DMS79 (cell line): Measurements from ENCODE around the gene MACROD2.

Source experiments
- DNase-seq: peaks from one replicate; lab custom pipeline; 2025; lab: John Stamatoyannopoulos, UW

Gene MACROD2

DNA sequence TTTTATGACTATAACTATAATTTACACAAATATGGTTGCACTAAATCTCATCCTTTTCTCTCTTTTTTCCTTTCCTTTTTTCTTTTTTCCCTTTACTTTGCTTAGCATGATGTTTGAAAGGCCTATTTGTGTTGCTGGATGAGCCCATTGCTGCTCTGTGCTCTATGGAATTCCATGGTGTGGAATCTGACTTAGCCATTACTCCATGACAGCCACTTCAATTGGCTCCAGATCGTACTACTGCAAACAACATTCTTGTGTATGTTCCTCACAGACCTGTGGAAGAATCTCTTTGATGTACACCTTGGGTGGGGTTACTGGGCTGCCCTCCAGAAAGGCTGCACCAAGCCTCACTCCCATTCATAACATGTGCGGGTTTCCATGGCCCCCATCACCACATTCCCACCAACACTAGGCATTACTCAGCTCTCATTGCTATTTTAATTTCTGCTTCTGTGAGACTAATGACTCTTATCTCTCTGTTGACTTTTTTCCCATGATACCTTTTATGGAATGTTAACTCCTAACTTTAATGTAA lies 1598.9 kb downstream of the MACROD2 start:
- no peak for DNase-seq

DNA sequence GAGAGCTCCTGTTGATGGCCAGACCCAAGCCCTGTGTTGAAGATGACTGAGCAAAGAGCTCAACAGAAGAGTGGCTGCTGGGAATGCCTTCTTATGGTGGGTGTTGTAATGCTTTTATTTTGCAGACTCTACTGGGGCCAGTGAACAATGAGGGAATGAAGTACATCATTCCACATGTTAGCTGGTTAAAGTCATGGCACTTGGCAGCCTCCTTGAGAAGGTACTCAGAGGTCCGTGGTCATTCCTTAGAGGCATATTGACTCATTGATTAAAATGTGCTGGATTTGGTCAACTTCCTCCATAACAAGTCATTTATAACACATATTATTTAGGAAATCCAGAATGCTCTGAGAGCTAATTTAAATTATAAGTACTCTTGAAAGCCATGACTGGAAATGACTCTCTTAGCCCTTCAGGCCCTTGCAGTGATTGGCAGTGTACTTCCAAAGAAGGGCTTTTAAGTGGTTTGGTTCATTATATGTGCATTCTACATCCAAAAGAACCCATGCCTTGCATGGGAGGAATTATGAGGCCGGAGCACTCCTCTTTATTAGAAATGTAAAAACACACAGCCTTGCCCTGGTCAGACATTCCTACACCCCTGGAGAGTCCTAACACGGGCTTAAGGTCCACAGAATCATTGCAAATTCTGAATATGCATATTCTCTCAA lies 1601.0 kb downstream of the MACROD2 start:
- DNase-seq, result no peak

DNA sequence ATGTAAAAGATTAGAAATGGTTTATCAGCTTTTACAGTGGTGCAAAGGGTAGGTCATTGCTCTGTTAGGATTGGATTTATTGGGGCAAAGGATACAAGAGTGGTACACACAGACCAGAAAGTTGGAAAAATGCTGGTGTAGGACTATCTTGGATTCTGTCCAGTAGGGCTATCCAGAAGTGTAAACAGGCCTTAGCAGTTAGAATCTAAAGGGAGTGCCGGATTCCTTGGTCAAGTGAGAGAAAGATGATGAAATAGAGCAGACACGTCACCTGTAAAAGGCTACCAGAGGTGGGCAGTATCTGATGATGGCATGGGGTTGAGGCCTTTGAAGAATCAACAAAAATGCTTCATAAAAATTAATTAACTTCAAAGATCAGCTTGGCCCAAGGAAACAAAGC lies 1602.0 kb downstream of the MACROD2 start:
- DNase-seq, result no peak

DNA sequence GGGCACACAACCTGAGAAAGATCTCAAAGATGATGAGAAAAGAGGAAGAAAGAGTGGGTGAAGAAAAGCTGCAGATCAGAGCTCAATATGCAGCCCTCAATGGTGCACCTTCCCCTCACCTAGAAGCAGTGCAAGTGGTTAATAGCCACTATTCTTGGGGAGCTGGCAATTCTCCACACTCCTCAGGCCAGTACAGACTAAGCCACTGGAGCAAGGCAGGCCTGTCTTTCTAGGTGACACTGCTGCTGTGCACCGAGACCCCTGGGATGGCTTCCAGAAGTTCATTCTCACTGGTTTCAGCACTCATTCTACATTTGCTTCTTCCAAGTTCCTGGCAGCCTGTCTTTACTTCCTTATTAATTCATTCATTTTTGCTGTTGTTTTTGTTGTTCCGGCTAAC lies 1604.6 kb downstream of the MACROD2 start:
- no peak for DNase-seq

DNA sequence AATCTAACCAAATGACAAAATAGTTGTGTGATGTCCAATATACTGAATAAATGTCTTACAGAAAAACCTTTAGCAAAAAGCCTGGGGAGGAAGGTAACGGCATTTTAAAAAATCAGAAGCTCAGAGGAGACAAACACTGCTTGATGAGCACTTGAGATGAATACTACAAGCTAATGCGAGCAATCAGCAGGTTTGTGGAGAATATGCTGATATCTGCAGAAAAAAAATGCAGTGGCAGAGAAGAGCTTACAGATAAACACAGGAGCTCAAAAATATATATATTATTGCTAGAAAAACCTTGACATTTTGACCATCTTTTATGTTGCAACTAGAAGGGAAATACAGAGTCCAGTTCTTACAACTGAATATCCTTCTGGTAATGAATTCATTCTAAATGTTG lies 1605.2 kb downstream of the MACROD2 start:
- no peak for DNase-seq

DNA sequence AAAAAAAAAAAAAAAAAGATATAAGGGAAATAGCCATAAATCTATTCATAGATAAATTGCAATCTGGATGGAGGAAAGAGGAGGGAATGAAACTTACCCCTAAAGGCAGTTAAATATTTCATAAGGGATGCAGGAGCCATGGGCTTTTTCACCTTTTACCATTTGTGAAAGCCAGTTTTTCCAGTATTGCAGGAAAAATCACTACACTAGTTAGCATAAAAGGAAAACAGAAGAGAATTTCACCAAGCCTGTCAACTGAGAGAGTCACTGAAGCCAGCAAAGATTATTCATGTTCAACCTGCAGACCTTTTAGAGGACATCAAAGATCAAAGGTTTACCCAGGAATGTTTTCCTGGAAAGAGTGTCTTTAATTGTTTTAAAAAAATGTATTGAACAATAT lies 1608.2 kb downstream of the MACROD2 start:
- DNase-seq, result no peak

DNA sequence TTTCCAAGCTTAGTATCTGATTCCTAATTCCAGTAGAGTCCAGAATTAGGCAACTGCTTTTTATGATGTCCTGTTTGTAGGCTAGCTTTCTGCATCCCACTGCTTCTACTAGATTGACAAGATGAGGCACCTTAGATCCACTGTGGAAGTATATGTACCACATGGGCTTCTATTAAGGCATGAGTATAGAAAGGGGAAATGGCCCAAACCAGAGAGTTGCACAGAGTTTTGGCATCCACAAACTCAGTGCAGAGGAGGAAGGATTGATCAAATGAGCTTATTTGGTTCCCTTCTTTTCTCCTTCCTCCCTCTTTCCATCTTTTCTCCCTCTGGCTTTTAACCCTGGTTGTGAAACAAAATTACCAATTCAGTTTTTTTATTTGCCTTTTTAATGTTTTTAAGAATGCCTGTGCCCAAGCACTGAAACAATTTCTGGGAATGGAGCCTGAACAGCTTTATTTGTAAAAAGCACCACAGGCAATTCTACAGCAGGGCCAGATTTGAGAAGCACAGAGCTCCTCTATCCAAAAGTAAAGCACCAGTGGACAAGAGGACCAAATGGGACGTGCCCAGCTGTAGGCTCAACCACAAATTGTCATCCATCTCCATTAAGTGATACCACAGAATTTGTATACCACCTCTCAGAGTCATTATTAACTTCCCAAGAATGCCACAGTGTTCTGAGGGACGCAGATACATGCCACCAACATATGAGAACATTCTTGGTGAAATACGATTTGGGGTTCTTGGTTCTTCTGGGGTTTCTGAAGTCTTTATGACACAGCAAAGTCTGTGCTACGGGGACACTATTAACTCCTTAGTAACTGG lies 1608.9 kb downstream of the MACROD2 start:
- no peak for DNase-seq

DNA sequence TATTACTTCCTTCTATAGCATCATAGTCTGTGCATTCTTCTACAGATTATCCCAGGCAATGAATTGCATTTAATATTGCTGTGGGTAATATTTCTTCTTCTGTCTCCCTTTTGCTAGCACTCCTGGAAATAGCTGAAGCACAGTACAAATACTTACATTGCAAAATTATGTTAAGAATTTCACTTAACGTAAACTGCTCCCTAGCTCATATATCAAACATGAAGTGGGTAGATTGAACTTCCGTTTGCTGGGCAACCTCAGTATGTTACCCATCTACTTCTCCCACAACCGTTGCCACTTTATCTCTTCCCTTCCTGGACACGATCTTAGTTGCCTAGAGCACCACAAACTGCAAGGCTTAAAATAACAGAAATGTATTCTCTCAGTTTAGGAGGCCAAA lies 1614.6 kb downstream of the MACROD2 start:
- no peak for DNase-seq

DNA sequence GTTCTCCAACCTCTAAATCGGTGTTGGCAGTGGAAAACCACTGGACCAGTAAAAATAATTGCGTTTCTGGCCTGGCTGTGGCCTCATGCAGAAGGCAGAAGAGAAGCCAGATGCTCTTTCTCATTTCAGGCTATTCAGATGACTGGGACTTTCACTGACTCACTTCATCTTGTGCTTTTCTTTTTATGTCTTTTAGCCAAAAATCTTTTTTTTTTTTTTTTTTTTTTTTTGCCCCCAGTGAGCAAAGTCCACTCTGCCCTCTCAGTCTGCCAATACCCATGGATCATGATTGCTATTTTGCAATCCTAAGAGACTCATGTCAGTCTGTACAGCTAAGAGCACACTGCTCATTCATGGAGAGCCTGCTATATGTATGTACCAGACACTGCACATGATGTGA lies 1615.5 kb downstream of the MACROD2 start:
- no peak for DNase-seq

DNA sequence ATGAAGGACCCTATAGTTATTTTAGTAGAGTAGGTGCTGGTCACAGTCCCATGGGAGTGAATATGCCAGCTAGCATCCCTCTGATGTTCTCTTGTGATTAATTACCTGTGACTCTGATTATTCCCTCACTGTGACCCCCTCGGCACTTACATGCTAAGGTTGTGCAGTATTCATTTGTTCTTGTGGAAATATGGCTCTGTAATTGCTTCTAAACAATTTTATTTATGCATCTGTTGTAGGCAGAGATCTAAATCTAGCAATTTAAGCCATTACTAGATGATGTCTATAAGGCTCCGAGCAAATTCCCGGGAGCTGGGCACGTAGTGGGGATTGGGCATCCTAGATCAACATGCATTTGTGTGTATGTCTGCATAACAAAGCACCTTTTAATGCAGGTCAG lies 1616.2 kb downstream of the MACROD2 start:
- no peak for DNase-seq

DNA sequence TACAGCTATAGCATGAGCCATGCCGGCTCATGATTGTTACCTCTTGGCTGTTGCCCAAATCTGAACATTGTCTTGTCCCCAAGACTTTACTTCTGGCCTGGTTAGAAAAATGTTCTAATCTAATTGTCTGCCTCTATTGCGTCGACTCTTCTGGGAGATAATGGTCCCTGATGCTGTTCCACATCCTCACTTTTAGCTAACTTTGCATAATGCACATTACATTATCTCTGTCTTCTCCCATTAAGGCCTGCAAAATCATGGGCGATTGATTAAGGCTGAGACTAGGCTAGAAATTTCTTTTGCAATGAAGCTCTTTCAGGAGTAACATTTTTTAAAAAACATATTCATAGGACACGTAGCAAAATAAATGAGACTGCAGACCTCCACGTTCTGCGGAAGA lies 1616.9 kb downstream of the MACROD2 start:
- no peak for DNase-seq

DNA sequence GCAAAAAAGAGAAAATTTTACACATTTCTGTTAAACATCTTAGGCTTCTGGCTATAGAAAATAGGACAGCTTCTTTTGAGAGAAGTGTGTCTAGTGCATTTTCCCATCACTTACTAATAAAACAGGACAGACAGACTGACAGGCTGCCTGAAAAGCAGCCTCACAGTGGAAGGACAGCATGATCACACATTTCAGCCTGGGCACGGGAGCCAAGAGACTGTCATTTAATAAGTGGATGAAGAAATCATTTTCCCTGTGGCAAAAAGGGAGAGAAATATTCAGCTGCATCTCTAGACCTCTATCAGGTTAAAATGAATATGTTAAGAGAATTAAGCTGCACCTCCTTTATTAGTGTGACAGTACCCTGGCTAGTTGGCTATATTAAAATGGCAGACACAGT lies 1617.5 kb downstream of the MACROD2 start:
- no peak for DNase-seq

DNA sequence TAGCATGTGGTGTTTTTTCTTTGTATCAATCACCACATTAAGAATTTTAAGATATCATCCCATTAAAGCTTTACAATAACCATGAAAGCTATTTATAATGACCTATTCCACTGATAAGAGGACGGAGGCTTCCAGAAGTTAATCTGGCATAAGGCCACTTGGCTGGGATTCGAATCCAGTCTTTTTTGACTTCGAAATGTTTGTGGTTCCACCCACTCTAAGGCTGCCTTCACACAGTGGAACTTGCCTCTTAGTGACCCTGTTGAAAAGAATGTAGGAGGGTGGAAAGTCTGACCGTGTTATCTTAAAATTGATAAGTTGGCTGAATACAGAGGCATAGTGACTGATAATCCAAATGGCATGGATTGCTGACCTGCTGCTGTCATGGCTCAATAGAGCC lies 1618.2 kb downstream of the MACROD2 start:
- DNase-seq, result no peak

DNA sequence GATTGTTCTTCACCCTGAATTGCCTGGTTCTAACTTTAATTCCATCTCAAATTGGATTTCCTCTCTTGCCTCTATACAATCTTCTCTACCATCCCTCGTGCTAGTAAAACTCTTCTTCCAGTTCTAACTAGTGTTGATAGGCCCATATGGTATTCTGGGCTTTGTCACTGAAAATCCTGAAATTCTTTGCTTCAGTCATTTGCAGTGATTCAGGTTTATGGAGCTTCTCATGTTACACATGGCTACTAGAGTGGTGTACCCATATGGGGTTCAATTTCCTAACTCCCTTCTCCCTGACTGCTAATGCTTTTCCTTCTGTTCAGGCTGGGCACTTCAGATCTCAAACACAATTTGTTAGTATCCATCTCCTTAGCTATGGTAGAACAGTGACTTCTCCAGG lies 1621.3 kb downstream of the MACROD2 start:
- no peak for DNase-seq

DNA sequence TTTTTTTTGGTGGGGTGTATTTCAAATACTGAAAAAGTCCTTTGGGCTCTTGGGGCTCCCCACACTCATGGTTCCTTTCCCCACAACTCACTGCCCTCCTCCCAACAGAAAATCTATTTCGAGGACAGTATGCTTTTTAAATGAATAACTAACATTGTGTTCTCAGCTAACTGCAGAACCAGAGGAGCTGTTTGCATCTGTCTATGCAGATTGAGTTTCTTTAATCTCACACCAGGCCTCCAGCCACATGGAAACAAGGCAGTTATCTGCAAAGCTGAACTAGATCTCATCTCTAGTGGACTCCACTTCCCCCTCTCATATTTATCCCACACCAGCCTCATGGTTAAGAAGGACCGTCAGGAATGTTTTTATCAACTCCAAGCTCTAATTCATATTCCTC lies 1622.8 kb downstream of the MACROD2 start:
- no peak for DNase-seq

DNA sequence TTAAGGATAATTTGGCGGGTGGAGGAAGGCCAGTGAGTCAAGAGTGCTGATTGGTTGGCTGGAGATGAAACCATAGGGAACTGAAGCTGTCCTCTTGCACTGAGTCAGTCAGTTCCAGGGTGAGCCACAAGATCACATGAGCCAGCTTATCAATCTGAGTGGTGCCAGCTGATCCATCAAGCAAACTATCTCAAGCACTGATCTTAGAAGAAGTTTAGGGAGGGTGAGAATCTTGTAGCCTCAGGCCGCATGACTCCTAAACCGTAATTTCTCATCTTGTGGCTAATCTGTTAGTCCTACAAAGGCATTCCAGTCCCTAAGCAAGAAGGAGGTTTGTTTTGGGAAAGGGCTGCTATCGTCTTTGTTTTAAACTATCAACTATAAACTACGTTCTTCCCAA lies 1623.6 kb downstream of the MACROD2 start:
- no peak for DNase-seq

DNA sequence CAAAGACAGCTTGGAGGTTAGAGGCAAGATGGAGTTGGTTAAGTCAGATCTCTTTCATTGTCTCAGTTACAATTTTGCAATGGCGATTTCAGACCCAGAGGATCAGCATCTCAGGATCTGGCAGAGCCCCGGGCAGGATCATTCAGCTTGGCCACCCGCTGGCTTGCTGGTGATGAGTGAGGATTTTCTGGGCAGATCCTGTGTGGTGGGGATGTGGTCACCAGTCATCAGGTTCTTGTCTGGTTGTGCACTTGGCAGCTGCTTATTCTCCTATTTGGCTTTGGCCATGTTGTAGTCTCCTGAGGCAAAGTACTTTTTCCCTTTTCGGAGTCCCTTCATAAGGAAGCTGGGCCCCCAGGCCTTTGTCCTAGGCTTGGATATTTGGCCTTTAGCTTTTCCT lies 1624.0 kb downstream of the MACROD2 start:
- no peak for DNase-seq

DNA sequence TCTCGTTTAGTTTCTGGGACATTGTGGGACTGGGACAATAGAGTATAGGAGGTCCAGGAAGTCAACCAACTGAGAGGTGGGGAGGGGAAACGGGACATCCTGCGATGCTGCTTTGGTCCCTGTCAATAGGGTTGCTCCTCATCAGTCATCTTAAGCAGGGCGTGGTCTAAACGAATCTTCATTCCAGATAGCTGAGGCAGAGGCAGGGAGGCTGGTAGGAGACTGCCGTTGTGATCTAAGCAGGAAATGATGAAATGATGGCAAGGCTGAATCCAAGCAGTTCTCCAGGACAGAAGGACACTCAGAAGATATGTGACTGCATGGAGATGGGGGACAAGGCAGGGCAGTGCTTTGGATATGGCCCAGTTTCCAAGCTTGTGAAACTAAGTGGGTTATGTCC lies 1624.5 kb downstream of the MACROD2 start:
- DNase-seq, result no peak

DNA sequence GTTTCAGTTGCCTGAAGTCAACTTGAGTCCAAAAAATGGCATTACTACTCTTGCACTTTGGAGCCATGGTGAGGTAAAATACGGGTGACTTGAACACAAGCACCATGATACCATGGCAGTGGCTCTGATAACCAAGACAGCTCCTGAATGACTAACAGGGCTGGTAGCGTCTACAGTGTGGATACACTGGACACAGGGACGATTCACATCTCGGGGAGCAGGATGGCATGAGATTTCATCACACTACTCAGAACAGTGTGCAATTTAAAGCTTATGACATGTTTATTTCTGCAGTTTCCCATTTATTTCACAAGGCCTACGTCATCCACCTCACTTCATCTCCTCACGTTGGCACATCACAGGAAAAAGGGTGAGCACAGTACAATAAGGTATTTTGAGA lies 1627.1 kb downstream of the MACROD2 start:
- DNase-seq, result no peak

DNA sequence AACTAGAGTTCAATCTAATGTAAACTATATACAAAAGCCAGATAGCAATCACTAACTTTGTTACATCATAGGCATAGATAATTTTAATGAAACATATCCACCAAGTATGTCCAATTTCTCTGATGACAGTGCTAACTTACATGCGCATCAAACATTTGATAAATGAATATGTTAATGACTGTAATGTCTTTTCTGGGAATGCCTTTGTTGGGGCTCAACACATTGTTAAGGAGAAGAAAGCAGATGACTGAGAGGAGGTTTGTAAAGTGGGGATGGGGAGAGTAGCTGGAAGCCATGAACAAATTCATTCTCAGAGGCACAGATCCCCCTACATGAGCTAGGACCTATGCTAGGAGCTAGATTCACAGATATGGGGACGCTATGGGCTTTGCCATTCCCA lies 1627.9 kb downstream of the MACROD2 start:
- no peak for DNase-seq

DNA sequence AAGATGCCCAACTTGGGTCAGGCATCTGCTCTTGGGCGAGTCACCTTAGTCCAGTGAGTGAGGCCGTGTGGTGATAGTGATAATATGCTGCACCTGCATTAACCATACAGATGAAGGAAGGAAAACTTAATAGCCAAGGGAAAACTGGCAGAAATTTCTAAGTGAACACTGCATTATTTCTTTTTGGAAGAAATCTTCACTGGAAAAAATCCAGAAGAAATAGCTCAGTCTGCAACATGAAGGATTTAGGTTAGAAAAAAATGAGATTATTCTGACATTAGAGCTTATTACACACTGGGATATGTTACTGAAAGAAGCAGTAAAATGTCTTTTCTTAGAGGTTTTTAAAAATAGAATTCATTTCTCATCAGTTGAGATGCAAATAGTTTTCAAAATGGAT lies 1630.7 kb downstream of the MACROD2 start:
- no peak for DNase-seq

DNA sequence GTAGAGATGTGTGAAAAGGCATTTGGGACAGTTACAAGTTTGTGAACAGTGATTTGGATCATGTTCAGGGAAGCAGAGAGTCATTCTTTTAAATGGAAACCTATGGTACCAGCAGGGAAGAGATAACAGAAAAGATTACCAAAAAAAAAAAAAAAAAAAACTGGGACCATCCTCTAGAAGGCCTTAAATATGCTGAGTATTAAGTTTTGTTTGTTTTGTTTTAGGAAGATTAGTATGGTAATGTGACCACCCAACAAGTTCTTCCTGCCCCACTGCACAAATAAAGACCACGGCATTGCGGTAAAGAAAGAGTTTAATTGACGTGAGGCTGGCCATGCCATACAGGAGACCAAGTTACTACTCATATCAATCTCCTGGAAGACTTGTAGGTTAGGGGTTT lies 1631.8 kb downstream of the MACROD2 start:
- DNase-seq, result no peak

DNA sequence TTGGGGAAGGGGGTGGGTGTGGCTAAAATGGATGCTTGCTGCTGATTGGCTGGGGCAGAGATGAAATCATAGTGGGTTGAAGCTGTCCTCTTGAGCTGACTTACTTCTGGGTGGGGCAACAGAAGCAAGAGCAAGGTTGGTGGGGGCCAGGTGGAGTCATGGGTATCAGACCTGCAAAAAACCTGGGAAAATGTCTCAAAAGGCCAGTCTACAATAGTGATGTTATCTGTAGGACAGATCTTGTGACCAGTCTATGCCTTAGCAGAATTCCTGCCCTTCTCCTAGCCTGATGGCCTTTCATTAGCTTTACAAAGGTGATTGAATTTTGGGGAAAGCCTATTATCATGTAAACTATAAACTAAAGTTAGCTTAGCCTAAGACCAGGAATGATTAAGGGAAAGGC lies 1632.2 kb downstream of the MACROD2 start:
- no peak for DNase-seq
